Measurements from ENCODE around the gene FBXO31.

Gene FBXO31

DNA sequence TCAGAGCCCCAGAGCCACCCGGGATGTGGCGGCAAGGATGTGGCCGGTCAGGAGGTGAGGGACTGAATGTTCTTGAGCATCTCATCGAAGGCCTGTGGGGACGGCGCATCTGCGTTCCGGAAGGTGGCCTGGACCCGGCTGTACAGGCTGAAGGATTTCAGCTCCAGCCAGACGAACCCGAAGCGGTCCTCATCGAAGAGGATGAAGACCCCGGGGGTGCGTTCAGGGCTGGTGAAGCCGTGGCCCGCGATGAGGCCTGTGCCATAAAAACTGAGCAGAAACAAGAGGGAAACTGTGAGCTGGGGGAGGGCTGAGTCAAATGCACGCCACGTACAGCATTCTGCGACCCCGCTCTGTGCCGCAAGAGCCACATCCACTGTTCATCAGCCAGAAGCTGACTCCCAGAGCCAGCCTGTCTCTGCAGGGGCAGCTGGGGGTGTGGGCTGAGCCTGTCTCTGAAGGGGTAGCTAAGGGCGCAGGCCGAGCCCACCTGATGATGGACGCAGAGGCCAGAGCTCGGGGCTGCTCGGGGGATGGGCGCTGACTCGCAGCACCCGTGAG, 52.3 kb downstream of the FBXO31 start:
- TF ChIP-seq, protein P1, sequence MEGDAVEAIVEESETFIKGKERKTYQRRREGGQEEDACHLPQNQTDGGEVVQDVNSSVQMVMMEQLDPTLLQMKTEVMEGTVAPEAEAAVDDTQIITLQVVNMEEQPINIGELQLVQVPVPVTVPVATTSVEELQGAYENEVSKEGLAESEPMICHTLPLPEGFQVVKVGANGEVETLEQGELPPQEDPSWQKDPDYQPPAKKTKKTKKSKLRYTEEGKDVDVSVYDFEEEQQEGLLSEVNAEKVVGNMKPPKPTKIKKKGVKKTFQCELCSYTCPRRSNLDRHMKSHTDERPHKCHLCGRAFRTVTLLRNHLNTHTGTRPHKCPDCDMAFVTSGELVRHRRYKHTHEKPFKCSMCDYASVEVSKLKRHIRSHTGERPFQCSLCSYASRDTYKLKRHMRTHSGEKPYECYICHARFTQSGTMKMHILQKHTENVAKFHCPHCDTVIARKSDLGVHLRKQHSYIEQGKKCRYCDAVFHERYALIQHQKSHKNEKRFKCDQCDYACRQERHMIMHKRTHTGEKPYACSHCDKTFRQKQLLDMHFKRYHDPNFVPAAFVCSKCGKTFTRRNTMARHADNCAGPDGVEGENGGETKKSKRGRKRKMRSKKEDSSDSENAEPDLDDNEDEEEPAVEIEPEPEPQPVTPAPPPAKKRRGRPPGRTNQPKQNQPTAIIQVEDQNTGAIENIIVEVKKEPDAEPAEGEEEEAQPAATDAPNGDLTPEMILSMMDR (IDR thresholded peaks at IDR 0.05; ENCODE audit: poor library complexity, severe bottlenecking), result no peak
- ATAC-seq (ENCODE audit: low read depth) (no peak), DNase-seq (ENCODE audit: low spot score) (peak; percentile 62)
- Histone ChIP-seq H3K4me1 (ENCODE audit: insufficient read depth, poor library complexity, severe bottlenecking) (no peaks in the 10 kb centered on the region), H3K36me3 (ENCODE audit: low read depth) (peaks cover 34% of the 10 kb centered on the region), H3K27ac (ENCODE audit: poor library complexity, severe bottlenecking) (no peak overlapping the region), H3K9me3 (ENCODE audit: severe bottlenecking) (no peaks in the 10 kb centered on the region), H3K4me3 (ENCODE audit: severe bottlenecking) (no peak overlapping the region), H3K27me3 (ENCODE audit: insufficient read depth, poor library complexity, severe bottlenecking) (no peaks in the 10 kb centered on the region)

DNA sequence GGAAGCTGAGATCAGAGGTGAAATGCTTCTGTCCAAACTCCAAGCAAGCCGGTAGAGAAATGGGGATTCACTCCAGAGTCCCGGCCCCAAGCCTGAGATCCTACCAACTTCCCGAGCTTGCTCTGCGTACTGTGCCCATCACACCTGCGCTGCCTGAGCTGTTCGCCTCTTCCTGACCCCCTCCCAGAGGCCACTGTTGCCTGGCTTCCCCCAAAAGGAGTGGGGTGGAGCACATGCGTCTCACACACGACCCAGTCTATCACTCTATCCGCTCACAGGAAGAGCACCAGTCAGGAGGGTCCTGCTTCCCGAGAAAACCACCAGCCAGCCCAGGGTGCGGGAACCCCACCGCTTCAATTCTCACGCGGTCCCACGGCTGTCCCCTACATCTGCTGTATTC, 52.9 kb downstream of the FBXO31 start:
- Histone ChIP-seq H3K4me3 (ENCODE audit: severe bottlenecking) (no peak overlapping the region), H3K27me3 (ENCODE audit: insufficient read depth, poor library complexity, severe bottlenecking) (no peaks in the 10 kb centered on the region), H3K4me1 (ENCODE audit: insufficient read depth, poor library complexity, severe bottlenecking) (no peaks in the 10 kb centered on the region), H3K36me3 (ENCODE audit: low read depth) (peaks cover 34% of the 10 kb centered on the region), H3K9me3 (ENCODE audit: severe bottlenecking) (no peaks in the 10 kb centered on the region), H3K27ac (ENCODE audit: poor library complexity, severe bottlenecking) (no peak overlapping the region)
- DNase-seq (ENCODE audit: low spot score) (no peak), ATAC-seq (ENCODE audit: low read depth) (no peak)
- TF ChIP-seq, protein P1 (IDR thresholded peaks at IDR 0.05; ENCODE audit: poor library complexity, severe bottlenecking), result no peak

DNA sequence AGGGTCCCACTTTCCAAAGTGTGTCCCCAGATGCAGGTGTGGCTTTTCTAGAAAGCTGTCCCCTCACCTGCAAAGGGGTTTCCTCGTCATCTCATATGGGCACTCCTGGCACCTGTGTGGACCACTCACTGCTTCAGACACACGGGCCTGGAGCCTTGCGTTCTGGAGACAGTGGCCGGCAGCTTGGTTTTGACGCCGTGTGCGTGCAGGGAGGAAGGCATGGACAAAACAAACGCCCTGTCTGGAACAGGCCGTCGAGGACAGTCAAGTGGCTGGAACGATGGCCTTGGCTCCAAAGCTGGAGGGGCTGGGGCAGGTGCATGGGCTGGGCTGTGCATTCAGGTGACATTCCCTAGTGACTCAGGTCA, 53.3 kb downstream of the FBXO31 start:
- Histone ChIP-seq H3K36me3 (ENCODE audit: low read depth) (peaks cover 34% of the 10 kb centered on the region), H3K4me1 (ENCODE audit: insufficient read depth, poor library complexity, severe bottlenecking) (no peaks in the 10 kb centered on the region), H3K4me3 (ENCODE audit: severe bottlenecking) (no peak overlapping the region), H3K9me3 (ENCODE audit: severe bottlenecking) (no peaks in the 10 kb centered on the region), H3K27me3 (ENCODE audit: insufficient read depth, poor library complexity, severe bottlenecking) (no peaks in the 10 kb centered on the region), H3K27ac (ENCODE audit: poor library complexity, severe bottlenecking) (no peak overlapping the region)
- ATAC-seq (ENCODE audit: low read depth) (no peak), DNase-seq (ENCODE audit: low spot score) (no peak)
- TF ChIP-seq, protein P1 (IDR thresholded peaks at IDR 0.05; ENCODE audit: poor library complexity, severe bottlenecking), result no peak

GRCh38 chr16:87329436-87330256, 53.9 kb downstream of the FBXO31 start:
- Histone ChIP-seq H3K4me3 (ENCODE audit: severe bottlenecking) (no peak overlapping the region), H3K9me3 (ENCODE audit: severe bottlenecking) (no peaks in the 10 kb centered on the region), H3K36me3 (ENCODE audit: low read depth) (peaks cover 33% of the 10 kb centered on the region), H3K27ac (ENCODE audit: poor library complexity, severe bottlenecking) (no peak overlapping the region), H3K4me1 (ENCODE audit: insufficient read depth, poor library complexity, severe bottlenecking) (no peaks in the 10 kb centered on the region), H3K27me3 (ENCODE audit: insufficient read depth, poor library complexity, severe bottlenecking) (no peaks in the 10 kb centered on the region)
- TF ChIP-seq, protein P1 (IDR thresholded peaks at IDR 0.05; ENCODE audit: poor library complexity, severe bottlenecking), result no peak
- DNase-seq (ENCODE audit: low spot score) (no peak), ATAC-seq (ENCODE audit: low read depth) (no peak)

GRCh38 chr16:87328846-87329245, 54.7 kb downstream of the FBXO31 start:
- Histone ChIP-seq H3K4me3 (ENCODE audit: severe bottlenecking) (no peak overlapping the region), H3K27me3 (ENCODE audit: insufficient read depth, poor library complexity, severe bottlenecking) (no peaks in the 10 kb centered on the region), H3K9me3 (ENCODE audit: severe bottlenecking) (no peaks in the 10 kb centered on the region), H3K36me3 (ENCODE audit: low read depth) (peaks cover 25% of the 10 kb centered on the region), H3K27ac (ENCODE audit: poor library complexity, severe bottlenecking) (no peak overlapping the region), H3K4me1 (ENCODE audit: insufficient read depth, poor library complexity, severe bottlenecking) (no peaks in the 10 kb centered on the region)
- TF ChIP-seq, protein P1 (IDR thresholded peaks at IDR 0.05; ENCODE audit: poor library complexity, severe bottlenecking), result no peak
- no peak for DNase-seq (ENCODE audit: low spot score)
- no peak for ATAC-seq (ENCODE audit: low read depth)
